ENCODE measurements around the gene LRRC8D. TPM values are rescaled to one million over a fixed set of nuclear protein-coding genes. Genes with fewer than 3 reads are reported as not detected.
A peak's percentile ranks its signal among the peaks of the same experiment; 100 is the strongest.

Gene LRRC8D
- total and polyA plus RNA-seq, 2 of the 4 experiments (the other 2 are of a cell fraction), result 34.1 to 35.3 TPM

DNA sequence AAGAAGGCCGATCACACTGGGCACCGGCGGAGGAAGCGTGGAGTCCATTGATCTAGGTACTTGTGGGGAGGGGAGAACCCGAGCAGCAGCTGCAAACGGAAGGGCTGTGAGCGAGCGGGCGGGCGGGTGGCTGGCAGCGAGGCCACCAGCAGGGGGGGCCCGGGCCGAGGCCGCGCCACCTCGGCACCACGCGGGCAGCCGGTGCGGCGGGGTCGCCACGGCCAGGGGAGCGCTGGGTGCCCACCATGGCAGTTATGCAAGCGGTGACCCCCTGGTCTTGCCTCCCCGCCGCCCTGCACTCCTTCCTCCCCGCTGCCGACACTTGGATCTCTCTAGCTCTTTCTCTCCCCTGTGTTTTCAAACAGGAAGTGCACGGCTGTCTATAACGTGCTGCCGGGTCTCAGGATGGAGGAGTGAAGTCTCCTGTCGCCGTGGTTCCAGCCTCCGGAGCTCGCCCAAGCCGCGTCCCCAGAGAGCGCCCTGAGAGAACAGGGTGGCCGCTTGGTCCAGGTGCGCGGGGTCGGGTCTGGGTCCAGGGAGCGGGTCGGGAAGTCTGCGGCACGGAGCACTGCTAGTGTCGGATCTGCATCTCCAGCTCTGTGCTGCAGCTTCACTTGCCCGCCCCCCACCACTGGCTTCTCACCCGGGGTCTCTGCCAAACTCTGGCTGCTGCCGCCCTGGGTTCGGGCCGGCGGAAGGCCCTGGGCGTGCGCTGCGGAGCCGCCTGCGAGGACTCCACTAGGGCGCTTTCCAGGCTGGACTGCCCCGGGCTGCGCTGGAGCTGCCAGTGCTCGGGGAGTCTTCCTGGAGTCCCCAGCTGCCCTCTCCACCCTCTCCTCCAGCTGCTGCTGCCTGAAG lies 22.7 kb downstream of the LRRC8D start:
- TF ChIP-seq NFE2L2 (IDR thresholded peaks at IDR 0.05; ENCODE audit: low read depth, low read length), result no peak
- TF ChIP-seq, protein P1, sequence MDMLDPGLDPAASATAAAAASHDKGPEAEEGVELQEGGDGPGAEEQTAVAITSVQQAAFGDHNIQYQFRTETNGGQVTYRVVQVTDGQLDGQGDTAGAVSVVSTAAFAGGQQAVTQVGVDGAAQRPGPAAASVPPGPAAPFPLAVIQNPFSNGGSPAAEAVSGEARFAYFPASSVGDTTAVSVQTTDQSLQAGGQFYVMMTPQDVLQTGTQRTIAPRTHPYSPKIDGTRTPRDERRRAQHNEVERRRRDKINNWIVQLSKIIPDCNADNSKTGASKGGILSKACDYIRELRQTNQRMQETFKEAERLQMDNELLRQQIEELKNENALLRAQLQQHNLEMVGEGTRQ (IDR thresholded peaks at IDR 0.05; ENCODE audit: low read depth, low read length), result peak; percentile 23
- 0 out of 2 replicates have a peak, but pooled peaks have one; percentile 34 for TF ChIP-seq POLR2A (IDR thresholded peaks at IDR 0.05; ENCODE audit: low read depth, low read length)
- peak; percentile 13; the same call in 1 of the 2 replicates for TF ChIP-seq MAZ (IDR thresholded peaks at IDR 0.05; ENCODE audit: borderline replicate concordance, low read depth, low read length)
- TF ChIP-seq RAD21 (IDR thresholded peaks at IDR 0.05; ENCODE audit: low read length), result peak; percentile 69
- peak; percentile 64 for TF ChIP-seq SMC3 (IDR thresholded peaks at IDR 0.05; ENCODE audit: low read depth, low read length)
- no peak for TF ChIP-seq BHLHE40 (IDR thresholded peaks at IDR 0.05; ENCODE audit: low read depth, low read length)
- TF ChIP-seq, protein P2, sequence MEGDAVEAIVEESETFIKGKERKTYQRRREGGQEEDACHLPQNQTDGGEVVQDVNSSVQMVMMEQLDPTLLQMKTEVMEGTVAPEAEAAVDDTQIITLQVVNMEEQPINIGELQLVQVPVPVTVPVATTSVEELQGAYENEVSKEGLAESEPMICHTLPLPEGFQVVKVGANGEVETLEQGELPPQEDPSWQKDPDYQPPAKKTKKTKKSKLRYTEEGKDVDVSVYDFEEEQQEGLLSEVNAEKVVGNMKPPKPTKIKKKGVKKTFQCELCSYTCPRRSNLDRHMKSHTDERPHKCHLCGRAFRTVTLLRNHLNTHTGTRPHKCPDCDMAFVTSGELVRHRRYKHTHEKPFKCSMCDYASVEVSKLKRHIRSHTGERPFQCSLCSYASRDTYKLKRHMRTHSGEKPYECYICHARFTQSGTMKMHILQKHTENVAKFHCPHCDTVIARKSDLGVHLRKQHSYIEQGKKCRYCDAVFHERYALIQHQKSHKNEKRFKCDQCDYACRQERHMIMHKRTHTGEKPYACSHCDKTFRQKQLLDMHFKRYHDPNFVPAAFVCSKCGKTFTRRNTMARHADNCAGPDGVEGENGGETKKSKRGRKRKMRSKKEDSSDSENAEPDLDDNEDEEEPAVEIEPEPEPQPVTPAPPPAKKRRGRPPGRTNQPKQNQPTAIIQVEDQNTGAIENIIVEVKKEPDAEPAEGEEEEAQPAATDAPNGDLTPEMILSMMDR (conservative IDR thresholded peaks at IDR 0.05; ENCODE audit: low read depth, low read length), result peak; percentile 64
- TF ChIP-seq MXI1 (IDR thresholded peaks at IDR 0.05; ENCODE audit: borderline replicate concordance, low read depth, low read length), result peak; percentile 77; the same call in 1 of the 2 replicates
- peak overlapping the region; percentile 87 for H3K18ac ChIP-seq (ENCODE audit: low read depth, low read length)
- peak overlapping the region; percentile 38; the same call in 1 of the 2 replicates for H2BK20ac ChIP-seq (ENCODE audit: low read depth, low read length)
- WGBS, 2 experiments (ENCODE audit: extremely low coverage in 2 of 2, insufficient read length in 1 of 2), result 1% methylated on average over 31 of the region's 63 CpGs; no CpG with 5 or more reads in 1 of the 2 experiments
- H4K91ac ChIP-seq (ENCODE audit: insufficient read depth, low read depth, low read length), result peak overlapping the region; percentile 90
- H3K4me2 ChIP-seq (ENCODE audit: low read depth, low read length), result peak overlapping the region; percentile 98
- ChIA-PET CTCF (interaction anchor here (0.6 to 2.0 kb wide), 14 partner anchors 9 to 1303 kb away, joined by 3 to 9 read pairs (median 4); no protein-coding TSS in a partner anchor), POLR2A (ENCODE audit: unreplicated experiment) (interaction anchor here (0.6 to 0.7 kb wide), 2 partner anchors 15 to 18 kb away, joined by 3 read pairs; no protein-coding TSS in a partner anchor)
- H3K9me1 ChIP-seq (ENCODE audit: insufficient read depth, low read length), result 0 out of 2 replicates have a peak, but pooled peaks cover 2% of the 10 kb centered on the region
- no peaks in the 10 kb centered on the region for H3K27me3 ChIP-seq (ENCODE audit: control insufficient read depth, insufficient read depth, low read length)
- DNase-seq (peak; percentile 66), ATAC-seq (ENCODE audit: low read depth) (peak; percentile 87)
- H4K20me1 ChIP-seq (ENCODE audit: insufficient read depth, low read length), result no peaks in the 10 kb centered on the region
- peak overlapping the region; percentile 94; the same call in 2 of the 3 replicates for H2BK15ac ChIP-seq (ENCODE audit: low read depth, low read length)
- H3K4me1 ChIP-seq (ENCODE audit: control insufficient read depth, insufficient read depth, low read length), result peaks cover 6% of the 10 kb centered on the region
- H4K5ac ChIP-seq (ENCODE audit: low read depth, low read length), result peak overlapping the region; percentile 66
- H3K4ac ChIP-seq (ENCODE audit: low read depth, low read length), result peak overlapping the region; percentile 95
- H2AK9ac ChIP-seq (replicated peaks; ENCODE audit: low read depth, low read length, poor library complexity), result peak overlapping the region; percentile 88
- H3K36me3 ChIP-seq (ENCODE audit: control insufficient read depth, insufficient read depth, low read length), result no peaks in the 10 kb centered on the region
- H3K4me3 ChIP-seq (ENCODE audit: insufficient read depth, low read depth, low read length), result peak overlapping the region; percentile 93
- BruUV-seq (replicated peaks), result no TSS peak
- H2AK5ac ChIP-seq (ENCODE audit: low read depth, low read length), result peak overlapping the region; percentile 93; the same call in 1 of the 2 replicates
- peak overlapping the region; percentile 92 for H3K27ac ChIP-seq (ENCODE audit: insufficient read depth, low read length)
- peak overlapping the region; percentile 96 for H2BK5ac ChIP-seq (ENCODE audit: low read depth, low read length, poor library complexity, severe bottlenecking)
- intact Hi-C loops (cut with micrococcal nuclease), result loop anchor here (2.0 kb wide), 3 partner anchors 39 to 143 kb away; no protein-coding TSS in a partner anchor
- H3K56ac ChIP-seq (ENCODE audit: extremely low read depth, insufficient read depth, low read length), result peak overlapping the region; percentile 86
- H2AFZ ChIP-seq (replicated peaks; ENCODE audit: low read length, poor library complexity), result peak overlapping the region; percentile 96
- H3K79me1 ChIP-seq (ENCODE audit: low read depth in 1 of 2, low read length in 2 of 2), result peaks cover 21 to 31% of the 10 kb centered on the region in 2 experiments; a peak in 3 of 4 replicates
- peak overlapping the region; percentile 96 for H3K9ac ChIP-seq (ENCODE audit: low read depth, low read length)
- peak overlapping the region; percentile 88 for H2BK120ac ChIP-seq (ENCODE audit: low read depth, low read length)
- peak overlapping the region; percentile 94 for H3K23ac ChIP-seq (ENCODE audit: low read depth, low read length)
- peak overlapping the region; percentile 83 to 91 for H4K8ac ChIP-seq (ENCODE audit: low read depth in 2 of 2, low read length in 2 of 2)
- peak overlapping the region; percentile 95 for H3K14ac ChIP-seq (replicated peaks; ENCODE audit: low read depth, low read length)
- H3K9me3 ChIP-seq (ENCODE audit: control insufficient read depth, insufficient read depth, low read length), result no peaks in the 10 kb centered on the region
- dilution Hi-C loops (cut with HindIII; ENCODE audit: low sequenced_read_pairs, unreplicated experiment), result no loop called here
- in situ Hi-C loops (cut with MboI; ENCODE audit: low sequenced_read_pairs), result no loop called here
